Activated T-helper 1 cell treated with anti-CD3 and anti-CD28 coated beads, Interleukin-2, amount 50 U/mL, for 16 hours (primary cell): ENCODE data around the gene SULT4A1.
"Not testable (repeated sequence)": the region's sequence is repeated elsewhere in the genome, so short reads cannot be mapped to it uniquely, and the experiment has no call there.

Experiments
- DNase-seq, 2 donors: peaks; one replicate each; pipeline ENCODE4 v3.0.0-alpha.2; 2020; ENCODE audit warnings: low read depth in 1 of 2, low spot score in 1 of 2

The SULT4A1 gene

GRCh38 chr22:43862074-43862881 is at the start of gene SULT4A1:
TSS of gene SULT4A1 (minus strand) at chr22:43862513. CDS start at chr22:43862382, 131 bp downstream.
- DNase-seq: no peak

- no peak for DNase-seq
Observed at GRCh38 chr22:43911351-43911750, 49.0 kb upstream of the SULT4A1 start.

- DNase-seq: no peak
Observed at GRCh38 chr22:43910178-43910695, 47.9 kb upstream of the SULT4A1 start.

GRCh38 chr22:43909708-43910107 is 47.4 kb upstream of the SULT4A1 start:
- no peak for DNase-seq

- no peak for DNase-seq
Observed at GRCh38 chr22:43905681-43906080, 43.4 kb upstream of the SULT4A1 start.

GRCh38 chr22:43904412-43904811 is 42.1 kb upstream of the SULT4A1 start:
- DNase-seq: not testable (repeated sequence)

- not testable (repeated sequence) for DNase-seq
Observed at GRCh38 chr22:43903033-43903432, 40.7 kb upstream of the SULT4A1 start.

- DNase-seq: no peak
Observed at GRCh38 chr22:43901976-43902643, 39.8 kb upstream of the SULT4A1 start.

- DNase-seq: no peak
Observed at GRCh38 chr22:43900206-43900605, 37.9 kb upstream of the SULT4A1 start.

- DNase-seq: no peak
Observed at GRCh38 chr22:43897751-43898261, 35.5 kb upstream of the SULT4A1 start.

- DNase-seq: no peak
Observed at GRCh38 chr22:43895986-43896645, 33.8 kb upstream of the SULT4A1 start.

- no peak for DNase-seq
Observed at GRCh38 chr22:43894122-43894521, 31.8 kb upstream of the SULT4A1 start.

GRCh38 chr22:43893266-43893665 is 31.0 kb upstream of the SULT4A1 start:
- DNase-seq: no peak

GRCh38 chr22:43892183-43892894 is 30.0 kb upstream of the SULT4A1 start:
- DNase-seq: no peak

GRCh38 chr22:43891360-43892182 is 29.3 kb upstream of the SULT4A1 start, which contains the start of gene PNPLA5:
TSS of gene PNPLA5 (minus strand) at chr22:43892013. CDS start at chr22:43891880, 133 bp downstream.
- no peak for DNase-seq

- DNase-seq: no peak
Observed at GRCh38 chr22:43890901-43891331, 28.6 kb upstream of the SULT4A1 start.

- DNase-seq: no peak
Observed at GRCh38 chr22:43889860-43890253, 27.5 kb upstream of the SULT4A1 start.

- DNase-seq: no peak
Observed at GRCh38 chr22:43889201-43889859, 27.0 kb upstream of the SULT4A1 start.

- DNase-seq: no peak
Observed at GRCh38 chr22:43888740-43889139, 26.4 kb upstream of the SULT4A1 start.
